GM12872 (cell line): Measurements from ENCODE around the gene RFLNA.

ENCODE experiments used
- CTCF ChIP-seq: IDR thresholded peaks from 3 replicates; pipeline ENCODE4 v1.5.1; 2011; ENCODE audit warnings: low read depth, mild to moderate bottlenecking, low read length, moderate library complexity; ENCODE audit not compliant: insufficient read depth

RFLNA gene

DNA sequence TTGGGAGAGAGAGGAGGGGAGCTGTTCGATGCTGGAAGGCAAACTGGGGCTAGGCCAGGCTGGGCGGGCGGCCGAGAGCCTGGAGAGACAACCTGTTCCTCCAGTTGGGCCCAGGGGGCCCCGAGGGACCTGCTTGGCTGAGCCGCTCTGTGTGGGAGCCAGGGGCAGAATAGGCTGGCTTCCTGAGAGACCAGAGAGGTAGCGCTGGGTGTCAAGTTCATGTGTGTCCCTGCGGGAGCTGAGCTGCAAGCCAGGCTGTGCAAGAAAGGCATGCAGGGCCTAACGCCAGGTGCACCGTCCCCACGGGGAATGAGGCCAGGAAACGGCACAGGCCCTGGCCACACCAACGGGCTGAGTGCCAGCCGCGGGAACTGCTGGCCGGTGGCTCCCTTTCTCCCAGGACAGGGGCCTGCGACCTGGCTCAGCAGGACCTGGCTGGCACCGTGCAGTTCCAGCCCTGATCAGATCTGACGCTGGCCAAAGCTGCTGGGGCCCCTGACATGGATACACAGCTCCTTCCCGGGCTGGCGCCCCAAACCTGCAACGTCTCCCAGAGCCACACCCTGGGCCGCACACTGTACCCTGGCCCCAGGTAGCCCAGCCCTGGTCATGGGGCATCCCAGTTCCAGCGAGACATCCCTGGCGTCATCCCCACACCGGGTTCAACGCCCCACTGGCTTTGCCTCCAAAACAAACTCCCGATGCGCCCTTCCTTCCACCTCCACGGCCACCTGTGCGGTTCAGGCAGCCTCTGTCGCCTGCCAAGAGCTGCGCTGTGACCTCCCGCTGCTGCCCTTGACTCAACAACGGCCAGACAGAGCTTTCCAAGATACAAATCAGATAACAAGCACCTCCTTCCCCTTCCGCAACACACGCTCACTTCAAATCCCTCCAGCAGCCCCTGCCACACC is 65.0 kb downstream of the RFLNA start:
- no peak for TF ChIP-seq CTCF

DNA sequence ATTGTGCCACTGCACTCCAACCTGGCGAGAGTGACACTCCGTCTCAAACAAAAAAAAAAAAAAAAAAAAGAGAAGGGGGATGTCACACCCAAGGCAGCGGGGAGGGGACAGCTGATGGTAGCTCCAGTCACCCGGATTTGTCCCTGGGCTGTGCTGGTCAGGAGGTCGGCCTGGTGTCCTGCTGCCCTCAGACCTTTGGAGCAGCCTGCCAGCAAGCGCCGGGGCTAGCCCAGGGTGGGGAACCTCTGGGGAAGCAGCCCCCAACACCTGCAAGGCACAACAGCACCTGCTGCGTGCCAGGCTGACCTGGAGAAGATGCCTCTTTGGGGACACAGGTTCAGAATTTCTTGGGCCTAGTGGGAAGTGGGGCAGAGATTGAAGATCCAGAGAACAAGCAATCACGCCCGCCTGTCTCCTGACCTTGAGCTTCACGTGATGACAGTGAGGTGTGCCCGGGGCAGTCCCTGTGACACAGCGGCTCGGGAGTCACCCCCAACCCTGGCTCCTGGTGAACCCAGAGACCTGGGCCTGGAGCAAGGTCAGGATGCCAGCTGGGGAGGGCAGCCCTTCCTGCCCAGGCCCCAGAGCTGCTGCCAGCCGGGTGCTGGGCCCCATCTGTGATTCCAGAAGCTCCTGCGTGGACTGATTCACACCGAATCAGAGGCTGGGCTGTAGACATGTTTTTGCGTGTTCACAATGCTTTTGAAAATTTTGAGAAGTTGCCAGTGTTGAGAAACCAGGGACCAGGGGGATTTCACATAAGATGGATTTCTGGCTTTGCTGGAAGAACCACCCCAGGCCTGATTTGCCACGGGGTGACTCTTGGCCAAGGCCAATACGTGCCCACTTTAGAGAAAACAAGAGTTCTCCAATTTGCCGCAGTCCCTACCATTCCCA is 66.4 kb downstream of the RFLNA start:
- TF ChIP-seq CTCF = no peak

GRCh38 chr12:124361996-124362395 is 67.1 kb downstream of the RFLNA start:
- no peak for TF ChIP-seq CTCF

GRCh38 chr12:124363353-124363965 is 68.6 kb downstream of the RFLNA start:
- no peak for TF ChIP-seq CTCF

- TF ChIP-seq CTCF = no peak
Observed at GRCh38 chr12:124364543-124364942, 69.7 kb downstream of the RFLNA start.
